ENCODE data around the gene E2F8.

DNA sequence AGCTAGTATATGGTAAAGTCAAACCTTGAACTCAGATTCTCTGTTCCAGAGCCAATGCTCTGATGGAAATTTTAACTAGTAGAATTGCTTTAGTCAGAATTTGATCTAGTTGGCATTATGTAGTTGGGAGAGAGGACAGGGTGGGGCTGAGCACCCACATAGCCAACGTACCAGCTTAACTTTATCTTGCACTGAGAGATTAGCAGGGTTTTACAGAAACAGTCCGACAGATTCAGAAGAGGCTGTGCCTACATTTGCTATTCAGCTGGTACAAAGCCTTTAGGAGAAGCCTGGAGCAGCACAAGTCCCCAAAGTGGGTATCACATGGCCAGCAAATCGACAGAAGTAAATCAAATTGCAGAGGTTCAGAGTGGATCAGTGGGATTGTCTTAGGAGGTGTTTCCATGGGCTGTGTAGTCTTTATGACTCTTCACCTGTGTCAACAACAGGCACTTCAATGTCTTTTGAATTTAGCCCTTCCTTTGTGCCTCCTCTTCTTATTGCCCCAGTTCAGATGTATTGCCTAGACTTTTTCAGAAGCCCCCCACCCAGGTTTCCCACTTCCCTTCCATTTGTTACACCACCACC is 31.7 kb downstream of the E2F8 start:
- no peak for TF ChIP-seq CTCF (IDR thresholded peaks at IDR 0.05 in 2 of 3, conservative IDR thresholded peaks at IDR 0.05 in 1 of 3; ENCODE audit: borderline replicate concordance in 1 of 3, insufficient read depth in 1 of 3, low read depth in 2 of 3, low read length in 2 of 3)
- no peak for TF ChIP-seq EGR1 (IDR thresholded peaks at IDR 0.05; ENCODE audit: low read depth)
- TF ChIP-seq REST (IDR thresholded peaks at IDR 0.05; ENCODE audit: low read depth): no peak
- no peak for TF ChIP-seq EZH2 (IDR thresholded peaks at IDR 0.05)
- no peak for TF ChIP-seq YY1 (IDR thresholded peaks at IDR 0.05; ENCODE audit: extremely low read depth, insufficient replicate concordance, low read depth, low read length)
- TF ChIP-seq POLR2A (IDR thresholded peaks at IDR 0.05; ENCODE audit: borderline replicate concordance, extremely low read depth, insufficient read depth, insufficient read length): no peak
- TF ChIP-seq MAX (IDR thresholded peaks at IDR 0.05): no peak
- TF ChIP-seq SIN3A (IDR thresholded peaks at IDR 0.05; ENCODE audit: low read depth): no peak
- no peak for TF ChIP-seq POLR2AphosphoS5 (IDR thresholded peaks at IDR 0.05; ENCODE audit: low read depth, low read length)
- TF ChIP-seq RAD21 (IDR thresholded peaks at IDR 0.05; ENCODE audit: low read depth): no peak
- TF ChIP-seq, protein P1, sequence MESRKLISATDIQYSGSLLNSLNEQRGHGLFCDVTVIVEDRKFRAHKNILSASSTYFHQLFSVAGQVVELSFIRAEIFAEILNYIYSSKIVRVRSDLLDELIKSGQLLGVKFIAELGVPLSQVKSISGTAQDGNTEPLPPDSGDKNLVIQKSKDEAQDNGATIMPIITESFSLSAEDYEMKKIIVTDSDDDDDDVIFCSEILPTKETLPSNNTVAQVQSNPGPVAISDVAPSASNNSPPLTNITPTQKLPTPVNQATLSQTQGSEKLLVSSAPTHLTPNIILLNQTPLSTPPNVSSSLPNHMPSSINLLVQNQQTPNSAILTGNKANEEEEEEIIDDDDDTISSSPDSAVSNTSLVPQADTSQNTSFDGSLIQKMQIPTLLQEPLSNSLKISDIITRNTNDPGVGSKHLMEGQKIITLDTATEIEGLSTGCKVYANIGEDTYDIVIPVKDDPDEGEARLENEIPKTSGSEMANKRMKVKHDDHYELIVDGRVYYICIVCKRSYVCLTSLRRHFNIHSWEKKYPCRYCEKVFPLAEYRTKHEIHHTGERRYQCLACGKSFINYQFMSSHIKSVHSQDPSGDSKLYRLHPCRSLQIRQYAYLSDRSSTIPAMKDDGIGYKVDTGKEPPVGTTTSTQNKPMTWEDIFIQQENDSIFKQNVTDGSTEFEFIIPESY (IDR thresholded peaks at IDR 0.05; ENCODE audit: extremely low read depth, insufficient replicate concordance, low read length): no peak
- TF ChIP-seq CEBPB (IDR thresholded peaks at IDR 0.05; ENCODE audit: low read depth): no peak
- TF ChIP-seq TCF7L2 (IDR thresholded peaks at IDR 0.05; ENCODE audit: borderline replicate concordance, extremely low read depth, insufficient read depth, insufficient read length): no peak
- TF ChIP-seq ZNF274 (IDR thresholded peaks at IDR 0.05; ENCODE audit: low read depth, low read length): no peak

All from HCT116 (cell line).